Heart left ventricle (tissue), 13 donors: ENCODE results near the gene KCNG2.

Source experiments
- CTCF ChIP-seq, 12 donors: fragments of 200-600 bp; sonication (generic) in 4 of 12; IDR thresholded peaks; one replicate each; pipeline versions ENCODE4 v1.5.0 to v1.8.0; 2018 to 2022; ENCODE audit warnings: antibody characterized with exemption in 12 of 12, mild to moderate bottlenecking in 5 of 12
- POLR2A ChIP-seq, 2 donors: fragments of 450-650 bp; IDR thresholded peaks; one replicate each; pipeline ENCODE4 v1.6.1; 2017; ENCODE audit warnings: antibody characterized with exemption in 2 of 2, mild to moderate bottlenecking in 2 of 2, moderate library complexity in 2 of 2
- donor health status: ischemic (EF 13 %, LVEDD 7.1; RV severe dilation, severe dysfunction).
- donor health status: DM: no; HTN: yes; CAD: no.
- donor health status: DM: no; HTN: no; CAD: no.
- donor health status: ischemic (EF 25% LVEDD 6.9; RV normal size, moderate dysfunction).
- donor health status: ischemic (EF 25% LVEDD 5.7; RV mildly dilated, moderate dysfunction).
- donor health status: ischemic (EF 35%, LVEDD 5.7; RV mildly dilated, moderate dysfunction).
- donor health status: nonischemic (EF 11% LVEDD 7.7; RV severe dilation, severe dysfunction).
- donor health status: DM: yes; HTN: yes; CAD: no.
- donor health status: PGD.
- donor health status: ischemic (EF 29% LVEDD 5.4; RV normal size, mild dysfunction).
- donor health status: nonischemic (EF 23%, LVEDD 6.1; RV moderate dilation, normal function).

GRCh38 chr18:79927607-79928562 is 130.1 kb downstream of the KCNG2 start:
- TF ChIP-seq CTCF (IDR thresholded peaks at IDR 0.05): no peak
- no peak for TF ChIP-seq POLR2A (IDR thresholded peaks at IDR 0.05)
